ENCODE data around the gene TLR4. TPM values are rescaled to one million over a fixed set of nuclear protein-coding genes. Genes with fewer than 3 reads are reported as not detected.

The TLR4 gene
- total and polyA plus RNA-seq, 12 donors = 5.5 to 65.2 (median 35.7) TPM

GRCh38 chr9:117682955-117683710 is 21.1 kb upstream of the TLR4 start:
- Histone ChIP-seq H3K4me1 (replicated peaks in 1 of 2) (peaks cover 0 to 10% of the 10 kb centered on the region in 2 donors), H3K36me3 (replicated peaks in 1 of 2) (no peaks in the 10 kb centered on the region), H3K27me3 (no peaks in the 10 kb centered on the region), H3K9me3 (replicated peaks in 1 of 3) (no peaks in the 10 kb centered on the region), H3K27ac (no peak overlapping the region), H3K4me3 (no peak overlapping the region)
- no peak for DNase-seq
- no peak for TF ChIP-seq CTCF (IDR thresholded peaks at IDR 0.05)
- no peak for TF ChIP-seq POLR2A (IDR thresholded peaks at IDR 0.05)
- intact Hi-C loops (cut with DNase I) = no loop called here
- WGBS, 4 donors = 62 to 78% (median 67%) methylated on average over 3 of the region's 3 CpGs

GRCh38 chr9:117687532-117687931 is 16.7 kb upstream of the TLR4 start:
- H3K4me1 ChIP-seq (replicated peaks in 1 of 2) = no peaks in the 10 kb centered on the region
- DNase-seq = no peak
- H3K27ac ChIP-seq = no peak overlapping the region
- no peaks in the 10 kb centered on the region for H3K36me3 ChIP-seq (replicated peaks in 1 of 2)
- WGBS, 4 donors = 78 to 84% (median 82%) methylated on average over 2 of the region's 2 CpGs
- no peak for TF ChIP-seq CTCF (IDR thresholded peaks at IDR 0.05)
- no peak for TF ChIP-seq POLR2A (IDR thresholded peaks at IDR 0.05)
- no peak overlapping the region for H3K4me3 ChIP-seq
- H3K9me3 ChIP-seq (replicated peaks in 1 of 3) = no peaks in the 10 kb centered on the region
- intact Hi-C loops (cut with DNase I) = no loop called here
- no peaks in the 10 kb centered on the region for H3K27me3 ChIP-seq

GRCh38 chr9:117691367-117691766 is 12.8 kb upstream of the TLR4 start:
- no peak overlapping the region for H3K27ac ChIP-seq
- no peak for TF ChIP-seq POLR2A (IDR thresholded peaks at IDR 0.05)
- TF ChIP-seq CTCF (IDR thresholded peaks at IDR 0.05) = no peak
- no peaks in the 10 kb centered on the region for H3K36me3 ChIP-seq (replicated peaks in 1 of 2)
- no peaks in the 10 kb centered on the region for H3K27me3 ChIP-seq
- no peaks in the 10 kb centered on the region for H3K4me1 ChIP-seq (replicated peaks in 1 of 2)
- intact Hi-C loops (cut with DNase I) = no loop called here
- DNase-seq = no peak
- H3K4me3 ChIP-seq = no peak overlapping the region
- no peaks in the 10 kb centered on the region for H3K9me3 ChIP-seq (replicated peaks in 1 of 3)

GRCh38 chr9:117696154-117696553 is 8.0 kb upstream of the TLR4 start:
- 64 to 85% (median 75%) methylated on average over 2 of the region's 2 CpGs for WGBS, 4 donors
- DNase-seq = no peak
- no peaks in the 10 kb centered on the region for H3K9me3 ChIP-seq (replicated peaks in 1 of 3)
- H3K27ac ChIP-seq = no peak overlapping the region
- H3K27me3 ChIP-seq = no peaks in the 10 kb centered on the region
- no peaks in the 10 kb centered on the region for H3K36me3 ChIP-seq (replicated peaks in 1 of 2)
- no peak for TF ChIP-seq POLR2A (IDR thresholded peaks at IDR 0.05)
- no peak for TF ChIP-seq CTCF (IDR thresholded peaks at IDR 0.05)
- H3K4me1 ChIP-seq (replicated peaks in 1 of 2) = no peaks in the 10 kb centered on the region
- intact Hi-C loops (cut with DNase I) = no loop called here
- H3K4me3 ChIP-seq = no peak overlapping the region
